ENCODE measurements around the gene FGGY.
"Not testable (repeated sequence)": the region's sequence is repeated elsewhere in the genome, so short reads cannot be mapped to it uniquely, and the experiment has no call there.

Gene FGGY

DNA sequence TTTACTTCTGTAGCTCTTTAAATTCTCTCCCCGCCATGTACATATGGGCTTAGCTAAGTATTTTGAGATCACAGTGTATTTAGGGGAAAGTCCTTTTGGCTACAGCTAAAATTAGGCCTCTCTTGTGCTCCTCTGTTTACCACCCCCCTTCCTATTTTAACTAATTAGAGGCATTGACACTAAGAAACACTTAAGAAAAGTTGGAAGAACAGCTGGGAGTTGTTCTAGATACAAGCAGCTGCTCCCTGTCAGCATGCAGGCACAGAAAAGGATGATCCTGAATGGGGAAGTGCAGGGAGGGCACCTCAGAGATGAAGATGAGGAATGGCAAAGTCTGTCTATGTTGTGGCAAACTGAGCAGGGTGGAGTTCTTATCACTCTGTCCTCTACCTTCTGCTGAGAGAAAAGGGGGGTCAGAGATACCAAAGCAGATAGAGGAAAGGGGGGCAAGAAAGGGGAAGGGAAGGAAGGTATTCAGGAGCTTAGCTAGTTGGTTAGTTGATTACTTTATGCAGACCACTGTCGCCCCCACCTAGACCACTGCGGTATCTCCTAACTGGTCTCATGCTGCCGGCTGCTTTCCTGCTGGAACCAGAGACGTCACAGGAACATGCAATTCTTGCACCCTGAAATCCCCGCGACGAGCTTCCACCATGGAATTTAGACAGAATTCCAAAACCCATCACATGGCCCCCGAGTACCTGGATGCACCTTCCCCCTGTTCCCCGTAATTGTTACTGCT, 435.5 kb downstream of the FGGY start:
- no peak for DNase-seq (ENCODE audit: low read depth in 3 of 3)

DNA sequence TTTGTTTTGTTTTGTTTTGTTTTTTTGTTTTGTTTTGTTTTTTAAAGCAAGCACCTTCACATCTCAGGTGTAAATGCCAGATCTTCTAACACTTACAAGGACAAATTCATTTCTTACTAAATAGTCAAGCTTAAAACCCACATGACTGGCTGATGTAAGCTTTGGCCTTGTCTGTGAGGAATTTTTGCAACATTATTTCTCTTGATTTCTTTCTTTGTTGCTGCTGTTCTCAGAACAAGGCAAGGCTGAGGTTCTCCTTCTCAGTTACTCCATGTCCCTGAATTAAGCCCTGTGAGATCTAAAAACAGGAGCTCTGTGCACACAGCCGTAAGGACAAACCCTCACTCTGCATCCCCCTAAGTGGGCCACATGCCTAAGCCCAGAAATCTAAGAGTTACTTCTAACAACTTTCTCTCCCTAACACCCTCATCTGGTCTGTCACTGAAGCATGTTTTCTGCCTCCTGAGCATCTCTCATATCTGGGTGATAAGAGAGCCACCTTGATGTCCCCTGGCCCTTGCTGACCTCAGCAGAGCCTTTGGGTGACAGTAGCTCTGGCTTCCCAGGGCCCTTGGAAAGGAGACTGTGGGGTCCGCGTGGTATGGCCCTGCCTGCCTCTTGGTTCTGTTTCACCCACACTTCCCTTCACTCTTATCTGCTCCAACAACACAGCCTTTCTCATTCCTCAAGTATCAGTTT, 436.7 kb downstream of the FGGY start:
- no peak for DNase-seq (ENCODE audit: low read depth in 3 of 3)

DNA sequence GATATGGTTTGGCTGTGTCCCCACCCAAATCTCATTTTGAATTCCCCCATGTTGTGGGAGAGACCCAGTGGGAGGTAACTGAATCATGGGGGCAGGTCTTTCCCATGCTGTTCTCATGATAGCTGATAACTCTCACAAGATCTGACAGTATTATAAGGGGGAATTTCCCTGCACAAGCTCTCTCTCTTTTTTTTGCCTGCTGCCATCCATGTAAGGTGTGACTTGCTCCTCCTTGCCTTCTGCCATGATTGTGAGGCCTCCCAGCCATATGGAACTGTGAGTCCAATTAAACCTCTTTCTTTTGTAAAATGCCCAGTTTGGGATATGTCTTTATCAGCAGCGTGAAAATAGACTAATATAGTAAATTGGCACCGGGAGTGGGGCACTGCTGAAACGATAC, 439.0 kb downstream of the FGGY start:
- DNase-seq (ENCODE audit: low read depth in 3 of 3), result not testable (repeated sequence)

DNA sequence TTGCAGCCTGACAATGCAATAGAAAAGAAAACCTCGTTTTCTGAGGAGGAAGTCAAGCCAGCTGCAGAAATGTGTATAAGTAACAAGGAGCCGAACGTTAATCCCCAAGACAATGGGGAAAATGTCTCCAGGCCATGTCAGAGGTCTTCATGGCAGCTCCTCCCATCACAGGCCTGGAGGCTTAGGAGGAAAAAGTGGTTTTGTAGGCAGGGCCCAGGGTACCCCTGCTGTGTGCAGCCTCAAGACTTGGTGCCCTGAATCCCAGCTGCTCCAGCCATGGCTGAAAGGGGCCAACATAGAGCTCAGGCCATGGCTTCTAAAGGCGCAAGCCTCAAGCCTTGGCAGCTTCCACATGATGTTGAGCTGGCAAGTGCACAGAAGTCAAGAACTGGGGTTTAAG, 439.9 kb downstream of the FGGY start:
- DNase-seq (ENCODE audit: low read depth in 3 of 3), result no peak

DNA sequence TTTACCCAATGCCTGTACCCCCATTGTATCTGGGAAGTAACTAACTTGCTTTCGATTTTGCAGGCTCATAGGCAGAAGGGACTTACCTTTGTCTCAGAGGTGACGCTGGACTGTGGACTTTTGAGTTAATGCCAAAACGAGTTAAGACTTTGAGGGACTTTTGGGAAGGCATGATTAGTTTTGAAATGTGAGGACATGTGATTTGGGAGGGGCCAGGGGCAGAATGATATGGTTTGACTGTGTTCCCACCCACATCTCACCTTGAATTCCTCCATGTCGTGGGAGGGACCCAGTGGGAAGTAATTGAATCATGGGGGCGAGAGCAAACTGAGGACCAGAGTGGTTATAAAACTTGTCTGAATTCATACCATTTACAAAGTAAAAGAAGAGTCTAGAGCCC, 440.7 kb downstream of the FGGY start:
- no peak for DNase-seq (ENCODE audit: low read depth in 3 of 3)

GRCh38 chr1:59738152-59738551, 441.3 kb downstream of the FGGY start:
- DNase-seq (ENCODE audit: low read depth in 3 of 3), result no peak

DNA sequence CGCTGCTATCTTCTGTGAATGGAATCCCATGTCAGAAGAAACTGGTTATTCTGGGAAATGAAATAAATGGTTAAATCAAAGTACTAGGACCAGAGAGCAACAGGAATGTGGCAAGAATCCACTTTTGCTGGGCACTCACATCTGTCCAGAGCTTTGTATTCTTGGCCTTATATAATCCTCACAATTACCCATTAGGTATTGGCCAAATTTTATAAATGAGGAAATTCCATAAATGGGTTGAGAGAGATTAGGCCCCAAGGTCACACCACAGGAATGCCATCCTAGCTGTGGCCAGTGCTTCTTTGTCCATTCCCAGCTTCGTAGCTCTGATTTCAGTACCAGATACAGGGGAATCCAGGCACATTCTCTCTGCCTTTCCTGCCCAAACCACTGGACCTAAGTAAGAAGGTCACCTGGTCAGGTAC, 441.7 kb downstream of the FGGY start:
- DNase-seq (ENCODE audit: low read depth in 3 of 3), result no peak

GRCh38 chr1:59739111-59739510, 442.2 kb downstream of the FGGY start:
- DNase-seq (ENCODE audit: low read depth in 3 of 3), result no peak

DNA sequence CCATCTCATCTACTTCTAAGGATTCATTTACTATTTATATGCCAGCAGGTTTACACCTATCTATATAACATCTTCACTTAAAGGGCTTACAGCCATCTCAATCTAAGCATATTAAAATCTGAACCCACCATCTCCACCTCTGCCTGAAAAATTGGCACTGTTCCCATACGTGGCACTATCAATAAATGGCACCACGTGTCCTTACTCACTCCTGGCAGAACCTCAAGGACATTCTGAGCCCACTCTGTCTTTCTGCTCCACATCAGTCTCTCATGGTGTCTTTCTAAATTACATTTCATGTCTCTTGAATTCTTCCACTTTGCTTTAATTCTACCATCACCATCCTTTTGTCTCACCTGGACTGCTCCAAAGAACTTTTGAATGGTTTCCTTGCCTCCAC, 445.6 kb downstream of the FGGY start:
- DNase-seq (ENCODE audit: low read depth in 3 of 3), result no peak

DNA sequence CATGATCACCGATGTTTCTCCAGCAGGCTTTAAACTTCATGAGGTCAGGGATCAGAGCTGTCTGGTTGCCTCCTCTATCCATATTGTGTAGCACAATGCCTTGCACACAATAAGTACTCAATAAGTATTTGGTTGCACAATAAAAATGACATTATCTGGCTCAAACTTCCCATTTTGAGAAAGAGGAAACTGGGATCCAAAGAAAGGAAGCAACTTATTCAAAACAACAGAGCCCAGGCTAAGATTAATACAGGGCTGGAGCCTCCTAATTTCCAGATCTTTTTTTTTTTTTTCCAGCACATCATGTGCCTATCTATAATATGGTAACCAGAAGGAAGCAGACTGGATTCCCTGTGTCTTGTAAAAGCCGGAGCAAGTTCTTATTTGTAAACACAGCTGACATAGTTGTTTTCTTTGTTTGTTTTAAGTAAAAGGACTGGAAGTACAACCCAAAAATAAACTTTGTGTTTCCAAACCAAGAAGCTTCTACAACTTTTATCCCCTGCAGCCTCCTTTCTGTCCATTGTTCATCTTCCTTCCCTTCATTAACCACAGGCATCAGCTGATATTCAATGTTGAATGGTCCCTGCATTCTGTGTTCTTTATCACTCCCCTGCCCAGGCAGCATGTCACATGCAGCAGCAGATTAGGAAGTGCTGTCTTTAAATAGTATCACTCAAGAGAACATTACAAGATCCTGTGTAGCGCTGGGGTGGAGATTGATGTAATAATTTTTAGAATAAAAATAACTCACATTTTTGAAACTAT, 446.6 kb downstream of the FGGY start:
- DNase-seq (ENCODE audit: low read depth in 3 of 3), result no peak

DNA sequence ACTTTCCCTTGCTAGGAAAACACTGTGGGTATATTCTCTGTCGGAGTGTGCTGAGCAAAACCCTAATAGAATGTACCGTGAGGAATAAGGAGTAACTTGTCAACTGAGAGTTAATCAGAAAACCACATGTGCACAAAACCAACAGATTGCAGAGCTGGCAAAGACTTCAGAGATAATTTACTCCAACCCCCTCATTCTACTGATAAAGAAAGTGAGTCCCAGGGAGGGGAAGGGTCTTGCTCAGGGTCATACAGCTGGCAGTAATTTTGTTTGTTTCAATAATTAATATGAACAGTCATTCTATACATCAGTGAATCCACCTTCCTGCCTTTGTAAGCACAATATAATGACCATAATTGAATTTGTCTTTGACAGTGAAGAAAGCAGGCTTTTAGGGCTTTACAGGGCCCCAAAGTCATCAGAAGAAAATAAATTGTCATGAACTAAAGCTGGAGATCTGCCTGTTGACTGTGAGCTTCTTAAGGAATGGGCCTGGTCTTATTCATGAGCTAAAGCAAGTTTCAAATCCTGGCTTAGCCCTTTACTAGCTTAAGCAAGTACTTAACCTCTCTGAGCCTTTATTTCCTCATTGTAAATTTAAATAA, 450.6 kb downstream of the FGGY start:
- DNase-seq (ENCODE audit: low read depth in 3 of 3), result no peak

- no peak for DNase-seq (ENCODE audit: low read depth in 3 of 3)
Observed at GRCh38 chr1:59748123-59748522, 451.2 kb downstream of the FGGY start.

- DNase-seq (ENCODE audit: low read depth in 3 of 3), result no peak
Observed at GRCh38 chr1:59750328-59751003, 453.6 kb downstream of the FGGY start.

GRCh38 chr1:59751004-59751395, 454.1 kb downstream of the FGGY start:
- DNase-seq (ENCODE audit: low read depth in 3 of 3), result no peak

- no peak for DNase-seq (ENCODE audit: low read depth in 3 of 3)
Observed at GRCh38 chr1:59751801-59752200, 454.9 kb downstream of the FGGY start.

DNA sequence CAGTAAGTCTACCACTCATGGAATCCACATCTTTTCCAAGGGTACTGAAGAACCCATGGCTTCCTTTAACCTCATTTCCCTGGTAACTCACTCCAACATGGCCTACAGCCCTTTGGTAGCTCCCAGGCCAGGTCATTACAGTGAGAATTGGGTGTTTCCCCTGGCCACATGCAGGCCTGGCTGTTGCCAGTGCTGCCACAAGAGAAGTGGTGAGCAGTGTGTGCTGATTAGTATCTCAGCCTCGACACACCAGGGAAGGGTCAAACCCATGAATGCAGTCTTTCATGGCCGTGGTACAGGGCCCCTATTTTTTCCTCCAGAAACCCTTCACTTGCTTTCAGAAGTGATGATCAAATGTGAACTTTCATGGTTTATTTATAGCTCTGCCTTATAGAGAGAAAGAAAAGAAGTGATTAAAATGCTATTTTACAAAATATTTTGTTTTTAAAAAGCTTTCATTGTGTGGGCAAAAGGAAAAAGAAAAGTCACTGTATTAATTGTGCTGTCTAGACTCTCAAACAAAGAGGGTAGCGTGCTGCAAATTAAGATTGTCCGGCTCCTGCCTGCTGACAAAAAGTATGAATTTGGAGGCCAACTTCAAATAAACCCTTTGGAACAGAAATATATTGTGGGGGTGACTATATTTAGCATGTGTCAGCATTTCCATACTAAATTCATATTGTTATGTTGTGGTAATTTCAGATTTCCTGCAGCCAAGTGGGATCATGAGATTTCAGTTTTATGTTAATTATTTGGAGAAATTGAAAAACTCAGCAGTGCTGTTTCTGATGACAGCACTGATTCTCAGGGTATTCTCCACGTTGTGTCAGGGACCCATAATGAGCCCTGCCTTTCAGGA, 455.9 kb downstream of the FGGY start:
- no peak for DNase-seq (ENCODE audit: low read depth in 3 of 3)

GRCh38 chr1:59755069-59755685, 458.3 kb downstream of the FGGY start:
- no peak for DNase-seq (ENCODE audit: low read depth in 3 of 3)

- no peak for DNase-seq (ENCODE audit: low read depth in 3 of 3)
Observed at GRCh38 chr1:59757197-59757747, 460.4 kb downstream of the FGGY start.

- DNase-seq (ENCODE audit: low read depth in 3 of 3), result peak; percentile 37 to 52 (median 41)
Observed at GRCh38 chr1:59759156-59759925, 462.4 kb downstream of the FGGY start.
